OCI-LY7 (cell line): ENCODE data around the gene LITAFD. TPM values are rescaled to one million over a fixed set of nuclear protein-coding genes. Genes with fewer than 3 reads are reported as not detected.

ENCODE experiments used
- BruUV-seq: library from RNA; stranded (reverse); fragments of 400-500 nt; replicated peaks from 2 replicates; lab custom pipeline; 2021; lab: Mats Ljungman, UMichigan
- CTCF ChIA-PET: fragments of 300-600 bp; sonication (Branson Sonifier 250); formaldehyde crosslinking; loops from one replicate; lab custom pipeline; 2022; ENCODE audit warnings: antibody characterized with exemption; ENCODE audit not compliant: unreplicated experiment; lab: Charles Lee
- POLR2A ChIA-PET: fragments of 300-600 bp; sonication (Branson Sonifier 250); formaldehyde crosslinking; loops from one replicate; lab custom pipeline; 2022; ENCODE audit warnings: antibody characterized with exemption; lab: Charles Lee
- DNase-seq: peaks from one replicate; pipeline ENCODE4 v3.0.0-alpha.2; 2015; ENCODE audit warnings: low spot score
- H2AFZ ChIP-seq: fragments of 200-600 bp; sonication (generic), shearing (Covaris generic); 2 replicates; pipeline ENCODE4 v1.6.1; 2014; ENCODE audit warnings: mild to moderate bottlenecking, antibody characterized with exemption, low read length, moderate library complexity
- H3K27ac ChIP-seq: fragments of 200-600 bp; sonication (generic); 2 replicates; pipeline ENCODE4 v1.5.1; 2014; ENCODE audit warnings: mixed run types, low read depth, mild to moderate bottlenecking, moderate library complexity, low read length, inconsistent platforms; ENCODE audit not compliant: poor library complexity, severe bottlenecking
- H3K36me3 ChIP-seq: fragments of 200-600 bp; sonication (generic); 2 replicates; pipeline ENCODE4 v1.6.1; 2014; ENCODE audit warnings: mild to moderate bottlenecking, antibody characterized with exemption, low read length, moderate library complexity, mixed read lengths; ENCODE audit not compliant: insufficient read depth
- H3K4me1 ChIP-seq: fragments of 200-600 bp; sonication (generic); 2 replicates; pipeline ENCODE4 v1.5.1; 2014; ENCODE audit warnings: mild to moderate bottlenecking, low read length; ENCODE audit not compliant: insufficient read depth, poor library complexity, severe bottlenecking
- H3K4me2 ChIP-seq: fragments of 200-600 bp; sonication (generic); 2 replicates; pipeline ENCODE4 v1.6.1; 2014; ENCODE audit warnings: mild to moderate bottlenecking, low read length
- H3K4me3 ChIP-seq: fragments of 200-600 bp; sonication (generic); 2 replicates; pipeline ENCODE4 v1.5.1; 2014; ENCODE audit warnings: mild to moderate bottlenecking, low read depth, low read length; ENCODE audit not compliant: poor library complexity, severe bottlenecking
- H3K79me2 ChIP-seq: fragments of 200-600 bp; sonication (generic); 2 replicates; pipeline ENCODE4 v1.6.1; 2016; ENCODE audit warnings: low read depth, mild to moderate bottlenecking, low read length, moderate library complexity, mixed read lengths; ENCODE audit not compliant: insufficient read depth
- H3K9me2 ChIP-seq: fragments of 200-600 bp; sonication (generic); 2 replicates; pipeline ENCODE4 v1.6.1; 2016; ENCODE audit warnings: mild to moderate bottlenecking, low read length, mixed read lengths; ENCODE audit not compliant: insufficient read depth
- H3K9me3 ChIP-seq: fragments of 200-600 bp; sonication (generic); 2 replicates; pipeline ENCODE4 v1.6.1; 2014; ENCODE audit warnings: mild to moderate bottlenecking, mixed run types, low read length, mixed read lengths
- H4K20me1 ChIP-seq: fragments of 200-600 bp; sonication (generic); 2 replicates; pipeline ENCODE4 v1.6.1; 2014; ENCODE audit warnings: mild to moderate bottlenecking, antibody characterized with exemption, low read length, moderate library complexity, mixed read lengths; ENCODE audit not compliant: insufficient read depth
- CTCF ChIP-seq: fragments of 200-600 bp; sonication (generic); conservative IDR thresholded peaks from 2 replicates; pipeline ENCODE4 v1.5.1; 2014; ENCODE audit warnings: mild to moderate bottlenecking, antibody characterized with exemption, low read length, moderate library complexity, mixed read lengths
- EZH2phosphoT487 ChIP-seq: fragments of 200-600 bp; sonication (generic); IDR thresholded peaks from 2 replicates; pipeline ENCODE4 v1.6.1; 2018; ENCODE audit warnings: low read depth, borderline replicate concordance, mild to moderate bottlenecking, mixed run types, antibody characterized with exemption, low read length, moderate library complexity, mixed read lengths
- intact Hi-C: fragments of 100-400 bp; cut with micrococcal nuclease; formaldehyde crosslinking; loops from one replicate; pipeline ENCODE4 v1.10.0; 2022; ENCODE audit not compliant: unreplicated experiment
- total RNA-seq, 2 experiments: library from RNA; depleted of rRNA in 1 of 2; stranded (reverse); fragments of >200 nt in 1 of 2; shearing (Covaris generic) in 1 of 2; gene quantifications; 2 replicates each; pipeline ENCODE4 v1.2.3, GENCODE V29; 2014 to 2022

Gene LITAFD
- total RNA-seq, 2 experiments from 2014 or later = not detected

- POLR2A ChIA-PET = no interaction called here
- Histone ChIP-seq H3K36me3 (peaks cover 89% of the 10 kb centered on the region), H3K9me2 (no peaks in the 10 kb centered on the region), H4K20me1 (peaks cover 11% of the 10 kb centered on the region), H3K79me2 (no peaks in the 10 kb centered on the region), H2AFZ (no peak overlapping the region), H3K4me1 (no peaks in the 10 kb centered on the region), H3K9me3 (no peaks in the 10 kb centered on the region), H3K4me3 (no peak overlapping the region), H3K4me2 (no peak overlapping the region), H3K27ac (no peak overlapping the region)
- intact Hi-C loops = no loop called here
- no peak for TF ChIP-seq CTCF
- no peak for TF ChIP-seq EZH2phosphoT487
- no peak for DNase-seq
- no TSS peak for BruUV-seq
- CTCF ChIA-PET = no interaction called here
Observed at GRCh38 chr16:8923199-8923598, 41.0 kb downstream of the LITAFD start.

DNA sequence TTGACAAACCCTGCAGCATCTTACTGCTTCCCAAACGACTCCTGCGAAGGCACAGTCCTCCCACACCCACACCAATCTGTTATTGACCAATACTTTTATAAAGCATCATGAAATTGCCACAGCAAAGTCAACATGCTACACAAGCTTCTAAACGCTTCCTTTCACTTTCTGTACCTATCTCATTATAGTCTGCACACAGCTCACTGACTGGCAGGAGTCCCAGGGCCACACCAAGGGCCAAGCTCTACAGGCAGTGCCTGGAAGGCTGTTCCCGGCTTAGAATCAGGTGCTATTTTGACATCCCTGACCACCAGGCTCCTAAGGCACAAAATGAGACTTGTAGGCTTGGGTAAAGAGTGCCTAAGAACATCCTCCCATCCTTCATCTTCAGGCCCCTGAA, 42.1 kb downstream of the LITAFD start:
- peaks cover 89% of the 10 kb centered on the region for H3K36me3 ChIP-seq
- H3K4me1 ChIP-seq = no peaks in the 10 kb centered on the region
- no peak overlapping the region for H2AFZ ChIP-seq
- no peaks in the 10 kb centered on the region for H3K9me2 ChIP-seq
- POLR2A ChIA-PET = interaction anchor here (0.6 kb wide), 1 partner anchor 69 kb away, joined by 3 read pairs; no protein-coding TSS in a partner anchor
- CTCF ChIA-PET = no interaction called here
- H3K9me3 ChIP-seq = no peaks in the 10 kb centered on the region
- H3K27ac ChIP-seq = no peak overlapping the region
- H3K79me2 ChIP-seq = no peaks in the 10 kb centered on the region
- H4K20me1 ChIP-seq = peaks cover 13% of the 10 kb centered on the region
- DNase-seq = no peak
- intact Hi-C loops = no loop called here
- BruUV-seq = no TSS peak
- no peak overlapping the region for H3K4me3 ChIP-seq
- TF ChIP-seq EZH2phosphoT487 (no peak), CTCF (no peak)
- no peak overlapping the region for H3K4me2 ChIP-seq

DNA sequence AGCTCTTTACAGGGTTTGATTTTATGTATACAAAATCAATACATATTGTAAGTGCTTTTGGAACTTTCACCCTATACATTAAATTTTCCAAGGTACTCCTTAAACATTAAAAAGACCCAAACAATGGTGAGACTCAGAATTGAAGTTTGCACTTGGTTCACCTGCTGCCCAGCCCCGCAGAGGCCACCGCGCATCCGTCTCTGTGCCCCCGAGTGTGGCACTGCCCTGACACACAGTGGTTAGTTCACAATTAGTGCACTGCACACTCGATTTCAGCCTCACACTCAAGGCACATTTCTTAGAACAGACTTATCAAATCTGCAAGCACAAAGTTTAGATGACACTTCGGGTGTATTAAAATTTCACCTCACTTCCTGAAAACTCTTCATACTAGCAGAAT, 43.3 kb downstream of the LITAFD start:
- Histone ChIP-seq H3K4me2 (no peak overlapping the region), H3K27ac (no peak overlapping the region), H3K36me3 (peaks cover 87% of the 10 kb centered on the region), H3K9me3 (no peaks in the 10 kb centered on the region), H3K9me2 (no peaks in the 10 kb centered on the region), H2AFZ (no peak overlapping the region), H3K79me2 (no peaks in the 10 kb centered on the region), H3K4me3 (no peak overlapping the region), H3K4me1 (no peaks in the 10 kb centered on the region), H4K20me1 (peaks cover 13% of the 10 kb centered on the region)
- TF ChIP-seq EZH2phosphoT487 (no peak), CTCF (no peak)
- BruUV-seq = no TSS peak
- ChIA-PET POLR2A (no interaction called here), CTCF (no interaction called here)
- DNase-seq = no peak
- intact Hi-C loops = no loop called here
